ENCODE measurements around the gene PIEZO2. TPM values are rescaled to one million over a fixed set of nuclear protein-coding genes. Genes with fewer than 3 reads are reported as not detected.

The PIEZO2 gene
- total RNA-seq, 1 donor from 2014 or later, result 4.2 TPM

- TF ChIP-seq CTCF (IDR thresholded peaks at IDR 0.05) (no peak), EZH2 (IDR thresholded peaks at IDR 0.05) (no peak), EZH2phosphoT487 (IDR thresholded peaks at IDR 0.05) (no peak)
These were observed 85.3 kb downstream of the PIEZO2 start for GRCh38 chr18:11064106-11064505.

GRCh38 chr18:11055721-11056120 is 93.6 kb downstream of the PIEZO2 start:
- no peak overlapping the region for H2AFZ ChIP-seq (replicated peaks)
- Mint-ChIP-seq H3K9me3 (peaks cover 9% of the 10 kb centered on the region), H3K36me3 (no peaks in the 10 kb centered on the region), H3K4me1 (no peaks in the 10 kb centered on the region), H3K27me3 (ENCODE audit: insufficient read depth, low read depth) (no peaks in the 10 kb centered on the region), H3K4me3 (no peak overlapping the region), H3K27ac (no peak overlapping the region)
- H3K79me2 ChIP-seq (ENCODE audit: low read depth), result no peaks in the 10 kb centered on the region
- no peak overlapping the region for H3K9ac ChIP-seq
- DNase-seq (ENCODE audit: low spot score), result no peak
- no peak overlapping the region for H3K4me3 ChIP-seq
- H3K4me2 ChIP-seq, result no peak overlapping the region
- H3K27me3 ChIP-seq, result no peaks in the 10 kb centered on the region
- no peaks in the 10 kb centered on the region for H4K20me1 ChIP-seq (ENCODE audit: low read depth)
- no peaks in the 10 kb centered on the region for H3K36me3 ChIP-seq
- H3F3A ChIP-seq (ENCODE audit: low read depth), result no peaks in the 10 kb centered on the region
- H3K27ac ChIP-seq, result no peak overlapping the region
- H3K9me3 ChIP-seq (ENCODE audit: low read depth), result no peaks in the 10 kb centered on the region
- TF ChIP-seq CTCF (IDR thresholded peaks at IDR 0.05) (no peak), EZH2phosphoT487 (IDR thresholded peaks at IDR 0.05) (no peak), EZH2 (IDR thresholded peaks at IDR 0.05) (no peak)
- no peaks in the 10 kb centered on the region for H3K4me1 ChIP-seq

More at GRCh38 chr18:11064106-11064505, 85.3 kb downstream of the PIEZO2 start:
- no peak for DNase-seq (ENCODE audit: low spot score)
- no peak overlapping the region for H2AFZ ChIP-seq (replicated peaks)
- H3K79me2 ChIP-seq (ENCODE audit: low read depth), result no peaks in the 10 kb centered on the region
- H3K36me3 ChIP-seq, result no peaks in the 10 kb centered on the region
- Mint-ChIP-seq H3K36me3 (peaks cover 2% of the 10 kb centered on the region), H3K4me3 (no peak overlapping the region), H3K27me3 (ENCODE audit: insufficient read depth, low read depth) (no peaks in the 10 kb centered on the region), H3K27ac (no peak overlapping the region), H3K4me1 (no peaks in the 10 kb centered on the region), H3K9me3 (peaks cover 8% of the 10 kb centered on the region)
- no peak overlapping the region for H3K4me2 ChIP-seq
- H3K4me1 ChIP-seq, result no peaks in the 10 kb centered on the region
- no peaks in the 10 kb centered on the region for H3K9me3 ChIP-seq (ENCODE audit: low read depth)
- no peaks in the 10 kb centered on the region for H4K20me1 ChIP-seq (ENCODE audit: low read depth)
- no peaks in the 10 kb centered on the region for H3F3A ChIP-seq (ENCODE audit: low read depth)
- no peak overlapping the region for H3K4me3 ChIP-seq
- H3K9ac ChIP-seq, result no peak overlapping the region
- no peaks in the 10 kb centered on the region for H3K27me3 ChIP-seq
- H3K27ac ChIP-seq, result no peak overlapping the region

GRCh38 chr18:11054497-11054896 is 94.9 kb downstream of the PIEZO2 start:
- no peak overlapping the region for H3K4me3 Mint-ChIP-seq
- H3K4me1 Mint-ChIP-seq, result no peaks in the 10 kb centered on the region
- H3K9me3 ChIP-seq (ENCODE audit: low read depth), result no peaks in the 10 kb centered on the region
- H3K4me2 ChIP-seq, result no peak overlapping the region
- no peak overlapping the region for H3K27ac Mint-ChIP-seq
- TF ChIP-seq EZH2 (IDR thresholded peaks at IDR 0.05), result no peak
- no peak overlapping the region for H2AFZ ChIP-seq (replicated peaks)
- no peak overlapping the region for H3K9ac ChIP-seq
- H3K4me3 ChIP-seq, result no peak overlapping the region
- H3K36me3 Mint-ChIP-seq, result peaks cover 2% of the 10 kb centered on the region
- no peaks in the 10 kb centered on the region for H3K27me3 Mint-ChIP-seq (ENCODE audit: insufficient read depth, low read depth)
- H3K27ac ChIP-seq, result no peak overlapping the region
- DNase-seq (ENCODE audit: low spot score), result no peak
- no peaks in the 10 kb centered on the region for H3K36me3 ChIP-seq
- no peaks in the 10 kb centered on the region for H4K20me1 ChIP-seq (ENCODE audit: low read depth)
- H3K4me1 ChIP-seq, result no peaks in the 10 kb centered on the region
- no peaks in the 10 kb centered on the region for H3F3A ChIP-seq (ENCODE audit: low read depth)
- no peaks in the 10 kb centered on the region for H3K27me3 ChIP-seq
- peaks cover 6% of the 10 kb centered on the region for H3K9me3 Mint-ChIP-seq
- no peaks in the 10 kb centered on the region for H3K79me2 ChIP-seq (ENCODE audit: low read depth)

DNA sequence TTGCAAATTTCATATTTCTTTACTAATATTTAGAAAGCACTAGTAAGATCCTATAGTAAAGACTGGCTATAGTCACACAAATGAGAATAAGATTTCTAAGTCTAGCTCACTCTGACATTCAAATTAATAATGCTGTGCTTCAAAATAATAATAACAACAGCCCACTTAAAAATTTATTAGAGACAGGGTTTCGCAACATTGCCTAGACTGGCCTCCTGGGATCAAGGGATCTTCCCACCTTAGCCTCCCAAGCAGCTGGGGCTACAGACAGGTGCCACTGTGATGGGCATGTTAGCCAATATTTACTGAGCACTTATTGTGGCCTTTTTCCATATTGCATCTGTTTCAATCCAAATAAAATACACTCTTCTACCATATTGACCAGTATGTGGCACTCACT is 96.1 kb downstream of the PIEZO2 start:
- no peak overlapping the region for H3K9ac ChIP-seq
- no peak overlapping the region for H3K4me3 Mint-ChIP-seq
- no peaks in the 10 kb centered on the region for H4K20me1 ChIP-seq (ENCODE audit: low read depth)
- H3K27me3 Mint-ChIP-seq (ENCODE audit: insufficient read depth, low read depth), result no peaks in the 10 kb centered on the region
- no peak for TF ChIP-seq CTCF (IDR thresholded peaks at IDR 0.05)
- no peak for TF ChIP-seq EZH2phosphoT487 (IDR thresholded peaks at IDR 0.05)
- no peak for TF ChIP-seq EZH2 (IDR thresholded peaks at IDR 0.05)
- H3K27me3 ChIP-seq, result no peaks in the 10 kb centered on the region
- no peaks in the 10 kb centered on the region for H3K4me1 Mint-ChIP-seq
- no peak overlapping the region for H3K27ac Mint-ChIP-seq
- no peak overlapping the region for H3K4me3 ChIP-seq
- H3K4me1 ChIP-seq, result no peaks in the 10 kb centered on the region
- H3K36me3 ChIP-seq, result no peaks in the 10 kb centered on the region
- no peak overlapping the region for H2AFZ ChIP-seq (replicated peaks)
- no peak for DNase-seq (ENCODE audit: low spot score)
- H3F3A ChIP-seq (ENCODE audit: low read depth), result no peaks in the 10 kb centered on the region
- peaks cover 2% of the 10 kb centered on the region for H3K9me3 Mint-ChIP-seq
- no peak overlapping the region for H3K4me2 ChIP-seq
- peaks cover 2% of the 10 kb centered on the region for H3K36me3 Mint-ChIP-seq
- no peaks in the 10 kb centered on the region for H3K9me3 ChIP-seq (ENCODE audit: low read depth)
- H3K79me2 ChIP-seq (ENCODE audit: low read depth), result no peaks in the 10 kb centered on the region
- no peak overlapping the region for H3K27ac ChIP-seq
